ENCODE results near the gene SLC35D3. TPM values are rescaled to one million over a fixed set of nuclear protein-coding genes. Genes with fewer than 3 reads are reported as not detected.
"Not testable (repeated sequence)": the region's sequence is repeated elsewhere in the genome, so short reads cannot be mapped to it uniquely, and the experiment has no call there.

Gene SLC35D3, protein sequence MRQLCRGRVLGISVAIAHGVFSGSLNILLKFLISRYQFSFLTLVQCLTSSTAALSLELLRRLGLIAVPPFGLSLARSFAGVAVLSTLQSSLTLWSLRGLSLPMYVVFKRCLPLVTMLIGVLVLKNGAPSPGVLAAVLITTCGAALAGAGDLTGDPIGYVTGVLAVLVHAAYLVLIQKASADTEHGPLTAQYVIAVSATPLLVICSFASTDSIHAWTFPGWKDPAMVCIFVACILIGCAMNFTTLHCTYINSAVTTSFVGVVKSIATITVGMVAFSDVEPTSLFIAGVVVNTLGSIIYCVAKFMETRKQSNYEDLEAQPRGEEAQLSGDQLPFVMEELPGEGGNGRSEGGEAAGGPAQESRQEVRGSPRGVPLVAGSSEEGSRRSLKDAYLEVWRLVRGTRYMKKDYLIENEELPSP
- 0.58 TPM in 1 of 2 replicates, not detected in the other for total RNA-seq (ENCODE audit: low replicate concordance)

DNA sequence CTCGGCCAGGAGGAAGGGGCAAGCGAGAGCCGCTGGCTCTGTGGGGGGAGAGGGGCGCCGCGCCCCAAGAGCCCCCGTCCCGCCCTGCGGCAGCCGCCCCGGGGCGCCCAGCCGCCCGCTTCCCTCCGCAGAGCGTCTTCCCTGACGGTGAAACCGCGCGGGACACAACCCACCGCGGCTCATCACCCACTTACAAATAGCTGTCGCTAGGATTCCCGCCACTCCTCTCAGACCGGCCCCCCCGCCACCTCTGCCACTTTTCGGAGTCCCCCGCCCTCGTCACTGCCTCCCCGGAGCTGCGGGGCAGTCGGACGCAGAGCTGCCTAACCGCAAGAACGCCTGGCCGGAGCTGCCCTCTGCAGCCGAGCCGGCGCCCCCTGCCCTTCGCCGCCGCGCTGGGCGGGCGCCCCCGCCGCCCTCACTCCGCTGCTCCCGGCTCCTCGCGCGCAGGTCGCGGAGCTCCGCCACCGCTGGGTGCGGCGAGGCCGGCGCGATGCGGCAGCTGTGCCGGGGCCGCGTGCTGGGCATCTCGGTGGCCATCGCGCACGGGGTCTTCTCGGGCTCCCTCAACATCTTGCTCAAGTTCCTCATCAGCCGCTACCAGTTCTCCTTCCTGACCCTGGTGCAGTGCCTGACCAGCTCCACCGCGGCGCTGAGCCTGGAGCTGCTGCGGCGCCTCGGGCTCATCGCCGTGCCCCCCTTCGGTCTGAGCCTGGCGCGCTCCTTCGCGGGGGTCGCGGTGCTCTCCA, at the start of gene SLC35D3:
Gene SLC35D3 (plus strand): TSS at position 366 of the 749 bp plus-strand sequence. CDS start 128 bp downstream, at position 494.
- Histone ChIP-seq H3K36me3 (no peaks in the 10 kb centered on the region), H2AFZ (replicated peaks) (peak within 1 kb of the TSS; percentile 95), H3F3A (ENCODE audit: low read depth) (no peaks in the 10 kb centered on the region), H3K9me3 (ENCODE audit: low read depth) (no peaks in the 10 kb centered on the region), H3K27ac (no peak within 1 kb of the TSS), H3K9ac (no peak within 1 kb of the TSS), H3K27me3 (peaks cover 79% of the 10 kb centered on the region), H3K4me2 (peak within 1 kb of the TSS; percentile 90), H4K20me1 (ENCODE audit: low read depth) (peaks cover 6% of the 10 kb centered on the region), H3K4me3 (peak within 1 kb of the TSS; percentile 56), H3K79me2 (ENCODE audit: low read depth) (no peaks in the 10 kb centered on the region), H3K4me1 (no peaks in the 10 kb centered on the region)
- peaks cover 6% of the 10 kb centered on the region for H3K4me1 Mint-ChIP-seq
- H3K4me3 Mint-ChIP-seq: peak within 1 kb of the TSS; percentile 86
- TF ChIP-seq EZH2phosphoT487 (IDR thresholded peaks at IDR 0.05) (peak; percentile 38), EZH2 (IDR thresholded peaks at IDR 0.05) (peak; percentile 71)
- TF ChIP-seq, protein P1, sequence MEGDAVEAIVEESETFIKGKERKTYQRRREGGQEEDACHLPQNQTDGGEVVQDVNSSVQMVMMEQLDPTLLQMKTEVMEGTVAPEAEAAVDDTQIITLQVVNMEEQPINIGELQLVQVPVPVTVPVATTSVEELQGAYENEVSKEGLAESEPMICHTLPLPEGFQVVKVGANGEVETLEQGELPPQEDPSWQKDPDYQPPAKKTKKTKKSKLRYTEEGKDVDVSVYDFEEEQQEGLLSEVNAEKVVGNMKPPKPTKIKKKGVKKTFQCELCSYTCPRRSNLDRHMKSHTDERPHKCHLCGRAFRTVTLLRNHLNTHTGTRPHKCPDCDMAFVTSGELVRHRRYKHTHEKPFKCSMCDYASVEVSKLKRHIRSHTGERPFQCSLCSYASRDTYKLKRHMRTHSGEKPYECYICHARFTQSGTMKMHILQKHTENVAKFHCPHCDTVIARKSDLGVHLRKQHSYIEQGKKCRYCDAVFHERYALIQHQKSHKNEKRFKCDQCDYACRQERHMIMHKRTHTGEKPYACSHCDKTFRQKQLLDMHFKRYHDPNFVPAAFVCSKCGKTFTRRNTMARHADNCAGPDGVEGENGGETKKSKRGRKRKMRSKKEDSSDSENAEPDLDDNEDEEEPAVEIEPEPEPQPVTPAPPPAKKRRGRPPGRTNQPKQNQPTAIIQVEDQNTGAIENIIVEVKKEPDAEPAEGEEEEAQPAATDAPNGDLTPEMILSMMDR (IDR thresholded peaks at IDR 0.05): no peak
- H3K36me3 Mint-ChIP-seq: no peaks in the 10 kb centered on the region
- peaks cover 28% of the 10 kb centered on the region for H3K27me3 Mint-ChIP-seq (ENCODE audit: insufficient read depth, low read depth)
- no peak within 1 kb of the TSS for H3K27ac Mint-ChIP-seq
- H3K9me3 Mint-ChIP-seq: peaks cover 4% of the 10 kb centered on the region
- DNase-seq (ENCODE audit: low spot score): peak; percentile 74

DNA sequence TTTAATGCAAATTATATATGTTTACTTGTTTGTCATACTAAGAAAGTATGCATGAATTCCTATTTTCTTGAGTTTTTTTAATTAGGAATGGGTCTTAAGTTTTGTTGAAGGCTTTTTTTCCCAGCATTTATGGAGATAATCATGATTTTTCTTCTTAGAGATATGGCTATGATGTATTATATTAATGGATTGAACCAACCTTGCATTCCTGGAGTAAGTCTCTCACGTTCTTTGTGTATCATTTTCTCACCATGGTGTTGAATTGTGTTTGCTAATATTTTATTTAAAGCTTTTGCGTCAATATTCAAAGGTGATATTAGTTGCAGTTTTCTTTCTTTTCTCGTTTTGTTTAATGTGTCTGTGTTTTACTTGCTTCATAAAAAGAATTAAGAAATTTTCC, 48.4 kb upstream of the SLC35D3 start:
- Histone ChIP-seq H3K4me3 (no peak overlapping the region), H3K9ac (no peak overlapping the region), H4K20me1 (ENCODE audit: low read depth) (no peaks in the 10 kb centered on the region), H3K4me2 (no peak overlapping the region), H3K27ac (no peak overlapping the region), H2AFZ (replicated peaks) (no peak overlapping the region), H3F3A (ENCODE audit: low read depth) (no peaks in the 10 kb centered on the region), H3K9me3 (ENCODE audit: low read depth) (no peaks in the 10 kb centered on the region), H3K27me3 (no peaks in the 10 kb centered on the region), H3K4me1 (no peaks in the 10 kb centered on the region), H3K36me3 (peaks cover 13% of the 10 kb centered on the region), H3K79me2 (ENCODE audit: low read depth) (no peaks in the 10 kb centered on the region)
- Mint-ChIP-seq H3K27me3 (ENCODE audit: insufficient read depth, low read depth) (peaks cover 3% of the 10 kb centered on the region), H3K27ac (no peak overlapping the region), H3K4me3 (no peak overlapping the region), H3K9me3 (peaks cover 38% of the 10 kb centered on the region), H3K4me1 (no peaks in the 10 kb centered on the region), H3K36me3 (peaks cover 26% of the 10 kb centered on the region)
- TF ChIP-seq EZH2 (IDR thresholded peaks at IDR 0.05) (no peak), EZH2phosphoT487 (IDR thresholded peaks at IDR 0.05) (no peak)
- TF ChIP-seq, protein P1 (IDR thresholded peaks at IDR 0.05): no peak
- no peak for DNase-seq (ENCODE audit: low spot score)

DNA sequence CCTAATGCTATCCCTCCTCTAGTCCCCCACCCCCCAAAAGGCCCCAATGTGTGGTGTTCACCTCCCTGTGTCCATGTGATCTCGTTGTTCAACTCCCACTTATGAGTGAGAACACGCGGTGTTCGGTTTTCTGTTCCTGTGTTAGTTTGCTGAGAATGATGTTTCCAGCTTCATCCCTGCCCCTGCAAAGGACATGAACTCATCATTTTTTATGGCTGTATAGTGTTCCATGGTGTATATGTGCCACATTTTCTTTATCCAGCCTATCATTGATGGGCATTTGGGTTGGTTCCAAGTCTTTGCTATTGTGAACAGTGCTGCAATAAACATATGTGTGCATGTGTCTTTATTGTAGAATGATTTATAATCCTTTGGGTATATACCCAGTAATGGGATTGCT, 45.6 kb upstream of the SLC35D3 start:
- H3K4me2 ChIP-seq; H3K79me2 ChIP-seq (ENCODE audit: low read depth); H2AFZ ChIP-seq (replicated peaks); H3K9me3 ChIP-seq (ENCODE audit: low read depth); H3K4me3 ChIP-seq; H3K4me1 Mint-ChIP-seq; H3K27ac Mint-ChIP-seq; H3K27me3 ChIP-seq; H3K4me1 ChIP-seq; H3K9ac ChIP-seq; H4K20me1 ChIP-seq (ENCODE audit: low read depth); H3K27me3 Mint-ChIP-seq (ENCODE audit: insufficient read depth, low read depth); H3F3A ChIP-seq (ENCODE audit: low read depth); DNase-seq (ENCODE audit: low spot score); H3K27ac ChIP-seq: not testable (repeated sequence)
- peaks cover 13% of the 10 kb centered on the region for H3K36me3 ChIP-seq
- H3K36me3 Mint-ChIP-seq: peaks cover 26% of the 10 kb centered on the region
- peaks cover 38% of the 10 kb centered on the region for H3K9me3 Mint-ChIP-seq
- peak overlapping the region; percentile 64 for H3K4me3 Mint-ChIP-seq
